Upper lobe of left lung (tissue), 4 donors: ENCODE data around the gene SPOCK1.

Source experiments
- CTCF ChIP-seq, 6 experiments: fragments of 450-650 bp in 4 of 6; fragments of 200-600 bp in 2 of 6; sonication (generic) in 2 of 6; IDR thresholded peaks; one replicate each; pipeline ENCODE4 v1.5.1; 2016 to 2019; ENCODE audit warnings: antibody characterized with exemption in 6 of 6
- EP300 ChIP-seq, 4 donors: sonication (generic); formaldehyde crosslinking; IDR thresholded peaks; one replicate each; pipeline ENCODE4 v1.5.1; 2017; ENCODE audit warnings: antibody characterized with exemption in 4 of 4, control low read depth in 2 of 4
- POLR2A ChIP-seq, 4 donors: fragments of 450-650 bp; IDR thresholded peaks; one replicate each; pipeline ENCODE4 v1.5.1; 2016 to 2017; ENCODE audit warnings: antibody characterized with exemption in 4 of 4, mild to moderate bottlenecking in 2 of 4
- POLR2AphosphoS5 ChIP-seq, 2 donors: sonication (generic); formaldehyde crosslinking; IDR thresholded peaks; one replicate each; pipeline ENCODE4 v1.5.1; 2017; ENCODE audit warnings: antibody characterized with exemption in 2 of 2

GRCh38 chr5:137073189-137073588 lies 425.9 kb downstream of the SPOCK1 start:
- TF ChIP-seq CTCF (IDR thresholded peaks at IDR 0.05) (no peak), POLR2A (IDR thresholded peaks at IDR 0.05) (no peak), EP300 (IDR thresholded peaks at IDR 0.05) (no peak), POLR2AphosphoS5 (IDR thresholded peaks at IDR 0.05) (no peak)
